HepG2 (cell line): ENCODE measurements around the gene ELOVL2. TPM values are rescaled to one million over a fixed set of nuclear protein-coding genes. Genes with fewer than 3 reads are reported as not detected.

Source experiments
- ATAC-seq: fragments of 200-7000 bp; cut with Tn5 transposase; 3 replicates; pipeline ENCODE4 v1.9.1; 2020; ENCODE audit warnings: mild to moderate bottlenecking, moderate library complexity
- BruUV-seq: library from RNA; stranded (reverse); fragments of 400-500 nt; replicated peaks from 2 replicates; lab custom pipeline; 2021; lab: Mats Ljungman, UMichigan
- CTCF ChIA-PET: fragments of 300-600 bp; formaldehyde crosslinking; extraction: SDS; loops from one replicate; lab custom pipeline; 2021; ENCODE audit warnings: low total read pairs, inconsistent platforms, low intra/inter-chr PET ratio; lab: Yijun Ruan, JAX
- POLR2A ChIA-PET: fragments of 350-600 bp; sonication (Branson Sonifier 250); formaldehyde crosslinking; loops from one replicate; lab custom pipeline; 2020; ENCODE audit warnings: antibody characterized with exemption, inconsistent platforms; lab: Yijun Ruan, JAX
- DNase-seq: peaks from one replicate; pipeline ENCODE4 v3.0.0-alpha.2; 2015; ENCODE audit warnings: low spot score
- FAIRE-seq: peaks from 3 replicates; lab custom pipeline; 2011; peaks lifted over from hg19 to GRCh38; lab: Jason Lieb, UNC
- H2AFZ ChIP-seq: one replicate; pipeline ENCODE4 v1.6.1; 2011; ENCODE audit warnings: low read length, inconsistent platforms
- H3K27ac ChIP-seq: fragments of 300-600 bp; 3 replicates; pipeline ENCODE4 v1.8.0; 2011; ENCODE audit warnings: mixed run types, mild to moderate bottlenecking, mixed read lengths, low read length, inconsistent platforms; ENCODE audit not compliant: insufficient read depth; ENCODE audit errors: extremely low read length
- H3K27me3 ChIP-seq, 2 experiments: fragments of 200-600 bp in 1 of 2; 2 replicates in 1 of 2; 3 replicates in 1 of 2; pipeline versions ENCODE4 v1.6.0 to v1.8.0; 2011; ENCODE audit warnings: low read length in 2 of 2, mild to moderate bottlenecking in 2 of 2, moderate library complexity in 2 of 2, inconsistent platforms in 1 of 2; ENCODE audit not compliant: insufficient read depth in 2 of 2, control insufficient read depth in 1 of 2
- H3K36me3 ChIP-seq, 2 experiments: fragments of 200-600 bp in 1 of 2; replicated peaks in 1 of 2; 2 replicates in 1 of 2; 3 replicates in 1 of 2; pipeline versions ENCODE4 v1.5.1 to v1.8.0; 2011; ENCODE audit warnings: low read length in 2 of 2, inconsistent platforms in 1 of 2; ENCODE audit not compliant: insufficient read depth in 2 of 2, control insufficient read depth in 1 of 2
- H3K4me1 ChIP-seq: 2 replicates; pipeline ENCODE4 v1.5.1; 2012; ENCODE audit warnings: low read length, inconsistent platforms; ENCODE audit not compliant: insufficient read depth
- H3K4me2 ChIP-seq: 2 replicates; pipeline ENCODE4 v1.6.0; 2011; ENCODE audit warnings: low read depth, low read length, inconsistent platforms
- H3K4me3 ChIP-seq, 3 experiments: fragments of 200-600 bp in 1 of 3; sonication (generic), shearing (Covaris generic) in 1 of 3; replicated peaks in 1 of 3; 2 replicates each; pipeline ENCODE4 v1.5.1; 2011 to 2016; ENCODE audit warnings: low read length in 3 of 3, inconsistent platforms in 2 of 3, low read depth in 2 of 3, mild to moderate bottlenecking in 2 of 3, control low read depth in 1 of 3, mixed read lengths in 1 of 3; ENCODE audit not compliant: insufficient read depth in 1 of 3
- H3K79me2 ChIP-seq: one replicate; pipeline ENCODE4 v1.6.1; 2011; ENCODE audit warnings: low read length, inconsistent platforms; ENCODE audit not compliant: insufficient read depth
- H3K9ac ChIP-seq: 2 replicates; pipeline ENCODE4 v1.6.0; 2011; ENCODE audit warnings: mild to moderate bottlenecking, low read depth, low read length, inconsistent platforms; ENCODE audit not compliant: insufficient read depth
- H3K9me3 ChIP-seq: 2 replicates; pipeline ENCODE4 v1.5.1; 2012; ENCODE audit warnings: mild to moderate bottlenecking, low read length
- H4K20me1 ChIP-seq: 2 replicates; pipeline ENCODE4 v1.6.0; 2011; ENCODE audit warnings: inconsistent platforms, mild to moderate bottlenecking, low read length, moderate library complexity; ENCODE audit not compliant: insufficient read depth
- ETV5 ChIP-seq: IDR thresholded peaks from 2 replicates; pipeline ENCODE4 v1.6.1; 2018; ENCODE audit warnings: missing biosample characterization, missing genetic modification reagents, inconsistent platforms, borderline replicate concordance
- GPN1 ChIP-seq: sonication (generic); formaldehyde crosslinking; IDR thresholded peaks from 2 replicates; pipeline ENCODE4 v1.5.1; 2020; ENCODE audit warnings: missing genetic modification reagents, borderline replicate concordance
- HCFC1 ChIP-seq: fragments of 150-350 bp; IDR thresholded peaks from 2 replicates; pipeline ENCODE4 v1.6.1; 2014; ENCODE audit warnings: low read depth, low read length
- IKZF4 ChIP-seq: sonication (generic); formaldehyde crosslinking; IDR thresholded peaks from 2 replicates; pipeline ENCODE4 v1.5.1; 2020; ENCODE audit warnings: borderline replicate concordance, mild to moderate bottlenecking, low read depth, missing genetic modification reagents; ENCODE audit errors: not compliant biosample characterization
- ISL2 ChIP-seq: sonication (generic); formaldehyde crosslinking; IDR thresholded peaks from 2 replicates; pipeline ENCODE4 v1.5.0; 2020; ENCODE audit warnings: missing genetic modification reagents
- NFKBIZ ChIP-seq: IDR thresholded peaks from 2 replicates; pipeline ENCODE4 v1.6.1; 2018; ENCODE audit warnings: missing genetic modification reagents, missing compliant biosample characterization
- NPAS2 ChIP-seq: sonication (generic); formaldehyde crosslinking; IDR thresholded peaks from 2 replicates; pipeline ENCODE4 v1.8.0; 2022; ENCODE audit warnings: mild to moderate bottlenecking, missing genetic modification reagents, borderline replicate concordance
- TEAD2 ChIP-seq: sonication (generic); formaldehyde crosslinking; IDR thresholded peaks from 2 replicates; pipeline ENCODE4 v1.9.0; 2021; ENCODE audit warnings: missing genetic modification reagents
- TOPORS ChIP-seq: sonication (generic); formaldehyde crosslinking; IDR thresholded peaks from 2 replicates; pipeline ENCODE4 v1.8.0; 2023; ENCODE audit warnings: mild to moderate bottlenecking, missing genetic modification reagents
- TSC22D2 ChIP-seq: sonication (generic); formaldehyde crosslinking; IDR thresholded peaks from 2 replicates; pipeline ENCODE4 v1.5.1; 2020; ENCODE audit warnings: missing genetic modification reagents, mild to moderate bottlenecking, borderline replicate concordance
- ZNF264 ChIP-seq: sonication (generic); formaldehyde crosslinking; IDR thresholded peaks from 2 replicates; pipeline ENCODE4 v1.4.0; 2020; ENCODE audit warnings: missing genetic modification reagents
- ZNF335 ChIP-seq: sonication (generic); formaldehyde crosslinking; IDR thresholded peaks from 2 replicates; pipeline ENCODE4 v1.4.0; 2020; ENCODE audit warnings: missing genetic modification reagents
- ZSCAN12 ChIP-seq: sonication (generic); formaldehyde crosslinking; IDR thresholded peaks from 2 replicates; pipeline ENCODE4 v1.9.0; 2021; ENCODE audit warnings: mild to moderate bottlenecking, missing genetic modification reagents
- WGBS: methylation state at CpG from one replicate; pipeline ENCODE4 v1.1.6; 2017; ENCODE audit warnings: low lambda C conversion rate; 5-methylcytosine and 5-hydroxymethylcytosine counted together
- in situ Hi-C: cut with HindIII; loops from 2 replicates; pipeline ENCODE4 v1.10.0; 2017; ENCODE audit warnings: low pct_unique_long_range_greater_than_20kb; ENCODE audit not compliant: extremely low pct_ligation_motif_present
- intact Hi-C: fragments of 100-400 bp; cut with micrococcal nuclease; formaldehyde crosslinking; loops from one replicate; pipeline ENCODE4 v1.10.0; 2022; ENCODE audit not compliant: unreplicated experiment
- polyA plus RNA-seq, 8 experiments: library from polyadenylated mRNA; depleted of rRNA in 3 of 8; stranded (reverse) in 7 of 8; unstranded in 1 of 8; fragments of >200 nt; fragmentation: Illumina TruSeq in 4 of 8; extraction: Trizol in 4 of 8; gene quantifications; 2 replicates each; pipeline versions ENCODE4 v1.2.1 to v1.2.3, GENCODE V29; 2011 to 2016; ENCODE audit warnings: low read depth in 4 of 8, missing spikeins in 1 of 8, mixed read lengths in 1 of 8; ENCODE audit not compliant: insufficient read depth in 1 of 8
- total RNA-seq, 5 experiments: library from RNA; depleted of rRNA; stranded (reverse); fragments of >200 nt; fragmentation: Illumina TruSeq; extraction: Trizol; gene quantifications; 2 replicates each; pipeline ENCODE4 v1.2.3, GENCODE V29; 2016; ENCODE audit warnings: low read depth in 1 of 5
- TF ChIP-seq, protein P1 (sequence below): sonication (generic); formaldehyde crosslinking; IDR thresholded peaks from 2 replicates; pipeline ENCODE4 v1.5.1; 2020; ENCODE audit warnings: mild to moderate bottlenecking, missing genetic modification reagents, moderate library complexity
- TF ChIP-seq, protein P2 (sequence below): sonication (generic); formaldehyde crosslinking; IDR thresholded peaks from 2 replicates; pipeline ENCODE4 v1.5.1; 2020; ENCODE audit warnings: missing genetic modification reagents, mild to moderate bottlenecking, borderline replicate concordance
- TF ChIP-seq, protein P3 (sequence below): sonication (generic); formaldehyde crosslinking; IDR thresholded peaks from 2 replicates; pipeline ENCODE4 v1.5.0; 2020; ENCODE audit warnings: mild to moderate bottlenecking, missing genetic modification reagents, moderate library complexity
- TF ChIP-seq, protein P4 (sequence below): sonication (generic); formaldehyde crosslinking; IDR thresholded peaks from 2 replicates; pipeline ENCODE4 v1.8.0; 2022; ENCODE audit warnings: mild to moderate bottlenecking, missing genetic modification reagents; ENCODE audit not compliant: insufficient replicate concordance

The ELOVL2 gene
- total and polyA plus RNA-seq, 2 of the 13 experiments (the other 11 are each of a cell fraction or from before 2014, with no cell fraction given): 43.6 to 65.4 TPM

DNA sequence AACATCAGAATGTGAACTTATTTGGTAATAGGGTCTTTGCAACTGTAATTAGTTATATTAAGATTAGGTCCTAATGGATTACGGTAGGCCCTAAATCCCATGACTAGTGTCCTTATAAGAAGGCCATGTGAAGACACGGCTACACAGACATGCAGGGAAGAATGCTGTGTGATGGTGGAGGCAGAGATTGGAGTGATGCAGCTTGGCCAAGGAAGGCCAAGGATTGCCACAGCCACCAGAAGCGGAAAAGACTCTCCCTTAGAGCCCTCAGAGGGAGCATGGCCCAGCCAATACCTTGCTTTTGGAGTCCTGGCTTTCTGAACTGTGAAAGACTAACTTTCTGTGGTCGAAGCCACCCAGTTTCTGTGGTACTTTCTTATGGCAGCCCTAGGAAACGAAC, 39.9 kb upstream of the ELOVL2 start:
- H3K9ac ChIP-seq: no peak overlapping the region
- 39% methylated on average over 5 of the region's 5 CpGs for WGBS
- in situ Hi-C loops (no loop called here), intact Hi-C loops (no loop called here)
- ChIA-PET CTCF (no interaction called here), POLR2A (interaction anchor here (1.8 kb wide), 1 partner anchor 10 kb away, joined by 6 read pairs; the partner anchor contains the start of gene SMIM13)
- H3K4me2 ChIP-seq: no peak overlapping the region
- no peaks in the 10 kb centered on the region for H3K9me3 ChIP-seq
- ATAC-seq (no peak), FAIRE-seq (no peak), DNase-seq (no peak)
- BruUV-seq: no TSS peak
- no peaks in the 10 kb centered on the region for H4K20me1 ChIP-seq
- no peaks in the 10 kb centered on the region; a peak in 1 of 5 replicates for H3K27me3 ChIP-seq
- H3K4me1 ChIP-seq: peaks cover 23% of the 10 kb centered on the region
- H2AFZ ChIP-seq: no peak overlapping the region
- no peaks in the 10 kb centered on the region for H3K79me2 ChIP-seq
- H3K27ac ChIP-seq: no peak overlapping the region
- no peak overlapping the region for H3K4me3 ChIP-seq
- no peaks in the 10 kb centered on the region for H3K36me3 ChIP-seq
- TF ChIP-seq IKZF4 (no peak), GPN1 (CRISPR knock-in tag) (no peak), ZNF335 (CRISPR knock-in tag) (no peak), ZNF264 (CRISPR knock-in tag) (no peak), ZSCAN12 (no peak), HCFC1 (no peak), NFKBIZ (CRISPR knock-in tag) (no peak), NPAS2 (CRISPR knock-in tag) (no peak), ETV5 (no peak), TOPORS (CRISPR knock-in tag) (no peak), TEAD2 (CRISPR knock-in tag) (no peak), TSC22D2 (no peak), ISL2 (no peak)
- TF ChIP-seq, protein P1, sequence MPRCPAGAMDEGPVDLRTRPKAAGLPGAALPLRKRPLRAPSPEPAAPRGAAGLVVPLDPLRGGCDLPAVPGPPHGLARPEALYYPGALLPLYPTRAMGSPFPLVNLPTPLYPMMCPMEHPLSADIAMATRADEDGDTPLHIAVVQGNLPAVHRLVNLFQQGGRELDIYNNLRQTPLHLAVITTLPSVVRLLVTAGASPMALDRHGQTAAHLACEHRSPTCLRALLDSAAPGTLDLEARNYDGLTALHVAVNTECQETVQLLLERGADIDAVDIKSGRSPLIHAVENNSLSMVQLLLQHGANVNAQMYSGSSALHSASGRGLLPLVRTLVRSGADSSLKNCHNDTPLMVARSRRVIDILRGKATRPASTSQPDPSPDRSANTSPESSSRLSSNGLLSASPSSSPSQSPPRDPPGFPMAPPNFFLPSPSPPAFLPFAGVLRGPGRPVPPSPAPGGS (CRISPR knock-in tag): no peak
- TF ChIP-seq, protein P2, sequence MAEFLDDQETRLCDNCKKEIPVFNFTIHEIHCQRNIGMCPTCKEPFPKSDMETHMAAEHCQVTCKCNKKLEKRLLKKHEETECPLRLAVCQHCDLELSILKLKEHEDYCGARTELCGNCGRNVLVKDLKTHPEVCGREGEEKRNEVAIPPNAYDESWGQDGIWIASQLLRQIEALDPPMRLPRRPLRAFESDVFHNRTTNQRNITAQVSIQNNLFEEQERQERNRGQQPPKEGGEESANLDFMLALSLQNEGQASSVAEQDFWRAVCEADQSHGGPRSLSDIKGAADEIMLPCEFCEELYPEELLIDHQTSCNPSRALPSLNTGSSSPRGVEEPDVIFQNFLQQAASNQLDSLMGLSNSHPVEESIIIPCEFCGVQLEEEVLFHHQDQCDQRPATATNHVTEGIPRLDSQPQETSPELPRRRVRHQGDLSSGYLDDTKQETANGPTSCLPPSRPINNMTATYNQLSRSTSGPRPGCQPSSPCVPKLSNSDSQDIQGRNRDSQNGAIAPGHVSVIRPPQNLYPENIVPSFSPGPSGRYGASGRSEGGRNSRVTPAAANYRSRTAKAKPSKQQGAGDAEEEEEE (CRISPR knock-in tag): no peak
- TF ChIP-seq, protein P3, sequence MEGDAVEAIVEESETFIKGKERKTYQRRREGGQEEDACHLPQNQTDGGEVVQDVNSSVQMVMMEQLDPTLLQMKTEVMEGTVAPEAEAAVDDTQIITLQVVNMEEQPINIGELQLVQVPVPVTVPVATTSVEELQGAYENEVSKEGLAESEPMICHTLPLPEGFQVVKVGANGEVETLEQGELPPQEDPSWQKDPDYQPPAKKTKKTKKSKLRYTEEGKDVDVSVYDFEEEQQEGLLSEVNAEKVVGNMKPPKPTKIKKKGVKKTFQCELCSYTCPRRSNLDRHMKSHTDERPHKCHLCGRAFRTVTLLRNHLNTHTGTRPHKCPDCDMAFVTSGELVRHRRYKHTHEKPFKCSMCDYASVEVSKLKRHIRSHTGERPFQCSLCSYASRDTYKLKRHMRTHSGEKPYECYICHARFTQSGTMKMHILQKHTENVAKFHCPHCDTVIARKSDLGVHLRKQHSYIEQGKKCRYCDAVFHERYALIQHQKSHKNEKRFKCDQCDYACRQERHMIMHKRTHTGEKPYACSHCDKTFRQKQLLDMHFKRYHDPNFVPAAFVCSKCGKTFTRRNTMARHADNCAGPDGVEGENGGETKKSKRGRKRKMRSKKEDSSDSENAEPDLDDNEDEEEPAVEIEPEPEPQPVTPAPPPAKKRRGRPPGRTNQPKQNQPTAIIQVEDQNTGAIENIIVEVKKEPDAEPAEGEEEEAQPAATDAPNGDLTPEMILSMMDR (CRISPR knock-in tag): no peak
- TF ChIP-seq, protein P4, sequence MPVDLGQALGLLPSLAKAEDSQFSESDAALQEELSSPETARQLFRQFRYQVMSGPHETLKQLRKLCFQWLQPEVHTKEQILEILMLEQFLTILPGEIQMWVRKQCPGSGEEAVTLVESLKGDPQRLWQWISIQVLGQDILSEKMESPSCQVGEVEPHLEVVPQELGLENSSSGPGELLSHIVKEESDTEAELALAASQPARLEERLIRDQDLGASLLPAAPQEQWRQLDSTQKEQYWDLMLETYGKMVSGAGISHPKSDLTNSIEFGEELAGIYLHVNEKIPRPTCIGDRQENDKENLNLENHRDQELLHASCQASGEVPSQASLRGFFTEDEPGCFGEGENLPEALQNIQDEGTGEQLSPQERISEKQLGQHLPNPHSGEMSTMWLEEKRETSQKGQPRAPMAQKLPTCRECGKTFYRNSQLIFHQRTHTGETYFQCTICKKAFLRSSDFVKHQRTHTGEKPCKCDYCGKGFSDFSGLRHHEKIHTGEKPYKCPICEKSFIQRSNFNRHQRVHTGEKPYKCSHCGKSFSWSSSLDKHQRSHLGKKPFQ (CRISPR knock-in tag): no peak
